ENCODE measurements around the gene SMC1B.
"Not testable (repeated sequence)": the region's sequence is repeated elsewhere in the genome, so short reads cannot be mapped to it uniquely, and the experiment has no call there.

The SMC1B gene

GRCh38 chr22:45418770-45419138 is 5.4 kb upstream of the SMC1B start:
- FAIRE-seq, result no peak

GRCh38 chr22:45418056-45418769 is 4.8 kb upstream of the SMC1B start:
- FAIRE-seq, result no peak

GRCh38 chr22:45413013-45413367 is 409 bp downstream of the SMC1B start:
- FAIRE-seq, result no peak

DNA sequence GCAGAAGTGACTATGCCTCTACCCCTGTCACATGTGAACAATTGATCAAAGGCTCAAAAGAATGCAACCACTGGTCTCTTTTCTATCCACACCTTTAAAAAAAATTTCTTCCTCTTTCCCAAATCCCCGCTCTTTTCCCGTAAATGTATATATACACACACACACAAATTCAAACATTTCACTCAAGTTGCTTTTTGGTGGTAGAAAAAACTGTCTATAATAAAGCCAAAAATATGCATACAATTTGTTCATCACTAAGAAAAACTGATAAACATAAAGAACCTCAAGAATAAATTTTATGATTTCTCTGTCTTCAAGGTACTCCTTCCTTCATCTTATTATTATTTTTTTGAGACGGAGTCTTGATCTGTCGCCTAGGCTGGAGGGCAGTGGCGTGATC is 5.6 kb downstream of the SMC1B start:
- FAIRE-seq, result no peak

DNA sequence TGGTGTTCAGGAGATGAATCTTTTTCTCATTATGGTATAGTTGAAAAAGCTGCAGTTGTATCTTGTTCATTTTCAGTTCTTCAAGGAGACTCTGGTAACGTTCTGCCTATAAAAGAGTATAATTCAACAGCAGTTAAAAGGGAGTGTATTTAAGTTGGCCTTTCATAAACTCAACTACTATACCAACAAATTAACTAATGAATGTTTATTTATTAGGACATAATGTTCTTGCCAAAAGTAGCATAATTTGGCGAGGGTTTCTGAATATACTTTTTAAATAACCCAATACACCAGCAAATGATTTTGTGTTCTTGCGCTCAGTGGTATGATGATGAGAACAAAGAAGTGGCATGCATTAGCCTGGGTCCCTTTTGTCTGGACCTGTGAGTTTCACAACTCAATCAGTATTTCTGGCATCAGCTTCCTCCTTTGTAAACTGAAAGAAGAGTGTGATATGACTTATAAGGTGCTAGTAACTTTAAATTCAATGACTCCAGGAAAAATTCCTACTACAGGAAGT is 10.9 kb downstream of the SMC1B start:
- FAIRE-seq, result no peak

- FAIRE-seq, result no peak
These were observed 13.5 kb downstream of the SMC1B start for GRCh38 chr22:45399712-45400445.

DNA sequence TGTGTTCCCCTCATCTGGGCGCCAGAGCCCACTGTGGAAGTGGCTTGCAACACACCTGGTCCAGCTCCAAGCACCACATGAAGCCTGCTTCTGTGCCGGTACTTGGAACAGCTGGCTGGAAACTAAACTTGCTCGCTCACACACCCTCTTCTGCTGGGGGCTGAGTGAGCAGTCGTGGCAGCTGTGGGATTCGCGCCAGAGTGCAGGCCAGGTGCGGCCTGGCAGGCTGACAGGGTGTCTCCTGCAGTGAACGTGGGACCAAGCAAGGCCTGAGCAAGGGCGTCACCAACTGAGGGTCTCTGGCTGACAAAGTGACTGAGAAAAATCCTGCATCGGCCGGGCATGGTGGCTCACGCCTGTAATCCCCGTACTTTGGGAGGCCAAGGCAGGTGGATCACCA is 15.2 kb downstream of the SMC1B start:
- no peak for FAIRE-seq

DNA sequence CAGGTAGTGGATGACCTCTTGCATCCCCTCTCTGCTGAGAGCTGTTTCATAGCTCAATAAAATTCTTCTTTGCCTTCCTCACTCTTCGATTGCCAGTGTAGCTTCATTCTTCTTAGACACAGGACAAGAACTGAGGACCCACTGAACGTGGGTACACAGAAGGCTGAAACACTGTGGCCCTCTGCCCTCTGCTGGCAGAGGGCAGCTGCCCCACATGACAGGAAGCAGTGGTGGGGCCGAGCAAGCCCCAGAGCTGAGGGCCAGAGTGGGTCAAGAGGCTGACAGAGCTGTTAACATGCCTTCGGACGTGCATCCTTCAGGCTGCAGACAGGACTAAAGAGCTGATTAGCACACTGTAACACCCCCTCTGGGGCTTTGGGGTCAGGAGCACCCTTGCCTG is 15.6 kb downstream of the SMC1B start:
- no peak for FAIRE-seq

DNA sequence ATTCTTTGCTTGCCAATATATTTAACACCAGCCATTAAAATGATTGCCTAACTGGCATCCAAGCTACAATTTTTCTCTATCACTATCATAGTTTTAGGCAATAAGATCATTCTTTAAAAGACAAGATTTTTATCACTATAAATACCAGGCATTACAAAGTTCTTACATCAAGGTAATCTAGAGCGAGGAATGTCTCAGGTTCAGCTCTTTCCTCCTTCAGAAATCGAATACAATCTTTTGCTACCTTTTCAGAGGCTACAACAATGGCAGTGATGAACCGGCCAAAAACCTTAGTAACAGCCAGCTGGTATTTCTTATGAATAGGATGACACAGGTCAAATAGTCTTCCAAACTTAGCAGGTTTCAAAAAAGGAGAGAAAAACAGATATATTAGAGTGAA is 23.9 kb downstream of the SMC1B start:
- FAIRE-seq, result no peak

DNA sequence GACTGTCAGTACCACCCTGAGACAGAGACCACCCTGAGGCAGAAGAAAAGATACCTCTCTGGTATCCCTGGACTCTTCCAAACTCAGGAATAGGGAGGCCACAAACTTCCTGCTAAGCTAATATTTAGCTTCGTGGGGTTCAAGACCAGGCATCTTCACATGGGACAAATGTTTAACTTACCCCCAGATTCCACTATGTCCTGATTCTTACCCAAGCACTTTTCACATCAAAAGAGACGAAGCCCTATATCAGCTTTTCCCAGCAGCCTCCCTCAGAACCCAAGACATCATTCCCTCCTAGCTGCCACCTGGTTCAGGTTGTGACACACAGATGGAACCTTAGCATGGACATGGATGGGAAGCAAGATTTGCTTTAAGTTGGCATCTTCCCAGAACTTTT is 32.1 kb downstream of the SMC1B start:
- no peak for FAIRE-seq

DNA sequence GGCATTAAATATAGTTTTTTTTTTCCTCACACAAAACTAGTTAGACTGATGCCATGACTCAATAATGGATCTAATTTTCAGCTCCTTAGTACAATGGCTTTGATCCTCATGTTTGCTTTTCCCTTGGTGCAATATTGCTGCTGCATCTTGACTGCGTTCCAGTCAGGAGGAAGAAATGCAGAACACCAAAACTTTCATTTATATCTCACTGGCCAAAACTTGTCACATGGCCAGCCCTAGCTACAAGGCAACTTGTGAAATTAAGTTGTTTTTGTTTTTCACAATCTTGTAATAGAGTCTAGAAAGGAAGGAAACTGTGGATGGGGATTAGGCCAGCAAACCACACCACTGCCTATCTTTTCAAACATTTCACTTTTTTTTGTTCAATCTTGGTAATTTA is 36.7 kb downstream of the SMC1B start:
- FAIRE-seq, result no peak

- FAIRE-seq, result no peak
These were observed 37.4 kb downstream of the SMC1B start for GRCh38 chr22:45376009-45376408.

DNA sequence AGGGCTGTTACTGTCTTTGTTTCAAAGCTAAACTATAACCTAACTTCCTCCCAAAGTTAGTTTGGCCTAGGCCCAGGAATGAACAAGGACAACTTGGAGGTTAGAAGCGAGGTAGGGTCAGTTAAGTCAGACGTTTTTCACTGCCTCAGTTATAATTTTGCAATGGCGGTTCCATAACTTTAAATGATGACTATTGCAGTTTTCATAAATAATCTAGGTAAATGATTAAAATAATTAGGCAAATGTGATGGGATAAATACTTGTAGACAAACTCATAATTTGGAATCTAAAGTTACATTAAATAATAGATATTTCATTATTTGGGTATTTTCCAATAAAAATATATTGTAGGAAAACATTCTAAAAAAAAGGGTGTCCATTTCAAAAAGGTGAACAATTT is 39.8 kb downstream of the SMC1B start:
- not testable (repeated sequence) for FAIRE-seq

DNA sequence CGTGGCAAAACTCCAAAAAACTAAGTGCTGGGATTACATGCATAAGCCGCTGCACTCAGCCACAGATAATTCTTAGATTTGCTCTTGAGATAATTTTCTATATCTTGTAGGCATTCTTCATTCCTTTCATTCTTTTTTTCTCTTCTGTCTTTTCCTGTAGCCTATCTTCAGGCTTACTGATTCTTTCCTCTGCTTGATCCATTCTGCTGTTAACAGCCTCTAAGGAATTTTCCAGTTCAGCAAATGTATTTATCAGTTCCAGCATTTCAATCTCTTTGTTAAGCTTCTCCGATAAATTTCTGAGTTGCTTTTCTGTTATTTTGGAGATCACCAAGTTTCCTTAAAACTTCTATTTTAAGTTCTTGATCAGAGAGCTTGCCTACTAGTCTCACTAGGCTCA is 46.7 kb downstream of the SMC1B start:
- no peak for FAIRE-seq

GRCh38 chr22:45359627-45360026 is 53.8 kb downstream of the SMC1B start:
- no peak for FAIRE-seq

DNA sequence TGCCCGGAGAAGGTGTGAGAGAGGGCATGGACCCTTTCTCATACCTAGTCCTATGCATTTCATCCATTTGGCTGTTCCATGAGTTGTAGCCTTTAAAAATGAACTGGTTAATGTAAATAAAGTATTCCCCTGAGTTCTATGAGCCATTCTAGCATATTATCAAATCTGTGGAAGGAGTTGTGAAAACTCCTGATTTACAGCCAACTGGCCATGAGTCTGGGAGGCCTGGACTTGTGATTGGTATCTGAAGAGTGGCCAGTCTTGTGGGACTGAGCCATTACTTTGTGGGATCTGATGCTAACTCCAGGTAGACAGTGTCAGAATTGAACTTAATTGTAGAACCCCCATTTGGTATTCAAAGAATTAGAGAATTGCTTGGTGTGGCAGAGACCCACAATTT is 55.3 kb downstream of the SMC1B start:
- no peak for FAIRE-seq

DNA sequence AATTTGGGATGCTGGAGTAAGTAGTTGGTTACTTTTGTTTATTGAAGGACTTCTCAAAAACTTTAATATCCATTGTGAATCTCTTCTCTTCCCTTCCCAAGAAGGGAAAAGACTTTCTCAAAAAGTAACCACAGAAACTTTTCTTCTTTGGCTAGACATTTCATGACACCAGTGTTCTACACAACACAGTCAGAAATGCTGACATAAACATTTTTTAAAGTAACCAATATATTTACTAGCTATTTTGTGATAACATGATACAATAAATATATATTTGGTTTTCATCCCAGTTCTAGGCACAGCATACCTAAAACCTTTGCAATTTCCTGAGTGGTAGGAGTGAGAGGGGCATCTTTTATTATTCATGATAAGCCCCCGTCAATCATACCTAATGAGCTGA is 55.9 kb downstream of the SMC1B start:
- FAIRE-seq, result no peak

GRCh38 chr22:45353786-45354185 is 59.6 kb downstream of the SMC1B start:
- no peak for FAIRE-seq

- not testable (repeated sequence) for FAIRE-seq
These were observed 60.6 kb downstream of the SMC1B start for GRCh38 chr22:45352757-45353156.

GRCh38 chr22:45351956-45352355 is 61.4 kb downstream of the SMC1B start:
- FAIRE-seq, result no peak

DNA sequence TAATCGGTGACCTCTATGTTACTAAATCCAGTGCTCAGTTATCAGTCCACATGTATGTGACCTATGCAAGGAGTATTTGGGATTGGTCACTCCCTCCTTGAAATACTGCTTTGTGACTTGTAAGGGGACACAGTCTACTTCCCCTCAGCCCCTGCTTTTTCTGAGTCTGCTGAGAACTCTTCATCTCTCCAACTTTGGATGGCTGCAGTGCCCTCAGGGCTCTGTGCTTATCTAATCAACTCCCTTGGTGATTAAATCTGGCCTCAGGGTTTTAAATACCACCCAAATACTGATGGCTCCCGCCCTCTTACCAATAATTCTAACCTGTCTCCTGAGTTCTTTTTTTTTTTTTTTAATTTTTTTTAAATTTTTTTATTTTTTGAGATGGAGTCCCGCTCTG is 63.5 kb downstream of the SMC1B start:
- no peak for FAIRE-seq

DNA sequence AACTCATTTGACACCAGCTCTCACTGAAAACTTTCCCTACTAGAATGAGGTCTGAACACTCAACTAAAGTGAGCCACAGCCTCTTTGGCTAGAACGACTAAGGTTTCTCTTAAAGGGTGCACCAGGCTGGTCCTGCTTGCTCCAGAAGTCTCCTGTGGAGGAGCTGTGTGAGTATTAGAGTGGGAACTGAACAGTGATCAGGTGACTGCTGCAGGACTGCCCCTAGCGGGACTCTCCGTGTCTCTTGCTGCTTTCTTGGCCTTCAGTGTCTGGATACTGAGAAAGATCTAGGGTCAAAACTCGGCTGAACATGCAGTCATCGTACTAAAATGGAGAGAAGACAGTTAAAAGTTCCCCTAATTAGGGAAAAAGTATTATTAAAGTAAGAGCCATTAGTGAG is 69.1 kb downstream of the SMC1B start:
- no peak for FAIRE-seq

DNA sequence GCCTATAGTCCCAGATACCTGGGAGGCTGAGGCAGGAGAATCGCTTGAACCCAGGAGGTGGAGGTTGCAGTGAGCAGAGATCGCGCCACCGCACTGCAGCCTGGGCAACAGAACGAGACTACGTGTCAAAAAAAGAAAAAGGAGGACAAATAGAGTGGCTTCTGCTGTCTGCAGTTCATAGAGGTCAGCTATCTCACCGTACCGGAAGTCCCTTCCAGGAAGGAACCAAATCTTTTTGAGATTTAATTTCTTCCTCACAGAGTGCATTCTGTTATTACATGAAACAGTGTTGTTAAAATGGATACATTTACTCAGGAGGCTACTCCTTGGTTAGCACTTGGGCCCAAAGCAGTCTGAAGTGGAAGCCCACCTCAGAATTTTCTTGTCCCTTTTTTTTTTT is 70.3 kb downstream of the SMC1B start:
- no peak for FAIRE-seq

- no peak for FAIRE-seq
These were observed 71.9 kb downstream of the SMC1B start for GRCh38 chr22:45341498-45341897.

DNA sequence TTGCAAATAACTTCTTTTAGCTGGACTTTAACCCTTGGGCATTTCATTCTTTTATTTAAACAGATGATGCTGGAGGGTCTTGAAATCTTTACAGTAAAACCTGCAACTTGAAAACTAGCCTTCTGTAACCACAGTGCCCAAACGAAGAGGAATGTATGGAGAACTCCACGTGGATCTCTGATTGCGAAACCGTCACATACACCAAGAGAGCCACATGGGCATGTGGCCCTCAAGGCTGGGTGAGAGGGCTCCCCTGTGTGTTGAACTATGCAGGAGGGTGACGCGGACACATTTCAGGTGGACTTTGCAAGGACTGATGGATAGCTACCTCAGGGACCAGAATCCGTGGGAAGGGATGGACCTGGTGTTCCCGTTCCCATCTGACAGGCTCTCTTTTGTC is 73.1 kb downstream of the SMC1B start:
- FAIRE-seq, result no peak

Data from TTC549 (cell line).